AG10803 (cell line): Measurements from ENCODE around the gene YTHDF1.

Source experiments
- DNase-seq: peaks from one replicate; pipeline ENCODE4 v3.0.0; 2010; ENCODE audit warnings: low read depth
- H3K4me3 ChIP-seq: 2 replicates; pipeline ENCODE4 v1.5.1; 2011; ENCODE audit warnings: mild to moderate bottlenecking, low read length, control low read depth
- TF ChIP-seq, protein P1 (sequence below): conservative IDR thresholded peaks from 2 replicates; pipeline ENCODE4 v1.5.1; 2011; ENCODE audit warnings: mild to moderate bottlenecking, low read length, control low read depth, inconsistent platforms

YTHDF1 gene

DNA sequence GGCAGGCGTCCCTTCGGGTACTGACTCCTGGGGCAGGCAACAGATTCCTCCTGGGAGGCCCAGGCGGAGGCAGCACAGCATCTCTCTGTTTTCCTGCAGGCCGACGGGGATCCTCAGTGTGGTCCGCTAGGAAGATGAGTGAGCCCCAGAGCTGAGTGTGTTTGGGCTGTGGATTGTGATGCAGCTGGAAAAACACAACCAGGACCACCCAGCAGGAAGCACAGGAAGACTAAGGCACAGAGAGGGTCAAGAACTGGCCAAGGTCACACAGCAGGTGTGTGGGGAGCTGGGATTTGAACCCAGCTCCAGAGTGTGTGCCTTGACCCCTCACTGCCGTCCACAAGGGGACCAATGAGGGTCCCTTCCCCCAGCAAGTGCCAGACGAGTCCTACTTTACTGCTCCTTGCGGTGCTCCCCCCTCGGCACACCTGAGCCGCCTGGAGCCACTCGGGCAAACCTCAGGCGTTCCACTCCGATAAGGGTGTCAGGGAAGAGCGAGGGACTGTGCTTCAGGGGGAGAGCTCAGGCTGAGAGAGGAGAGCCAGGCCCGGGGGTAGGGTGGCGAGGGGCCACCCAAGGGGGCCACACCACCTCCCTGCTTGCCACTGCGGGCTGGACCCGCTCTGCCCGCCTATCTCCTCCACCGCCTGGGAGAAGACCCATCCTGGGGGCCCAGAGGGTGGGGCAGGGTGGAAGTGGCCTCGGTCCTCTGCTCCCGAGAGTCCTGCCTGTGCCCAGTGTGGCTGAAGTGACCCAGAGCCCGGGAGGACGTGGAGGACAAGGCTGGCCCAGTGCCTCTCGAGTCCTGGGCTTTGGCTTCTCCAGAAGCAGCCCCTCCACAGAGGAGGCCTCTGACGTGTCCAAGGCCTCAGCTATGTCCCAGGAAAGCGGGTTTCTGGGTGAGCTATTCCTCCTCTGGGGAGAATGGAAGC lies 63.3 kb downstream of the YTHDF1 start:
- TF ChIP-seq, protein P1, sequence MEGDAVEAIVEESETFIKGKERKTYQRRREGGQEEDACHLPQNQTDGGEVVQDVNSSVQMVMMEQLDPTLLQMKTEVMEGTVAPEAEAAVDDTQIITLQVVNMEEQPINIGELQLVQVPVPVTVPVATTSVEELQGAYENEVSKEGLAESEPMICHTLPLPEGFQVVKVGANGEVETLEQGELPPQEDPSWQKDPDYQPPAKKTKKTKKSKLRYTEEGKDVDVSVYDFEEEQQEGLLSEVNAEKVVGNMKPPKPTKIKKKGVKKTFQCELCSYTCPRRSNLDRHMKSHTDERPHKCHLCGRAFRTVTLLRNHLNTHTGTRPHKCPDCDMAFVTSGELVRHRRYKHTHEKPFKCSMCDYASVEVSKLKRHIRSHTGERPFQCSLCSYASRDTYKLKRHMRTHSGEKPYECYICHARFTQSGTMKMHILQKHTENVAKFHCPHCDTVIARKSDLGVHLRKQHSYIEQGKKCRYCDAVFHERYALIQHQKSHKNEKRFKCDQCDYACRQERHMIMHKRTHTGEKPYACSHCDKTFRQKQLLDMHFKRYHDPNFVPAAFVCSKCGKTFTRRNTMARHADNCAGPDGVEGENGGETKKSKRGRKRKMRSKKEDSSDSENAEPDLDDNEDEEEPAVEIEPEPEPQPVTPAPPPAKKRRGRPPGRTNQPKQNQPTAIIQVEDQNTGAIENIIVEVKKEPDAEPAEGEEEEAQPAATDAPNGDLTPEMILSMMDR, result no peak
- H3K4me3 ChIP-seq, result no peak overlapping the region
- no peak for DNase-seq

DNA sequence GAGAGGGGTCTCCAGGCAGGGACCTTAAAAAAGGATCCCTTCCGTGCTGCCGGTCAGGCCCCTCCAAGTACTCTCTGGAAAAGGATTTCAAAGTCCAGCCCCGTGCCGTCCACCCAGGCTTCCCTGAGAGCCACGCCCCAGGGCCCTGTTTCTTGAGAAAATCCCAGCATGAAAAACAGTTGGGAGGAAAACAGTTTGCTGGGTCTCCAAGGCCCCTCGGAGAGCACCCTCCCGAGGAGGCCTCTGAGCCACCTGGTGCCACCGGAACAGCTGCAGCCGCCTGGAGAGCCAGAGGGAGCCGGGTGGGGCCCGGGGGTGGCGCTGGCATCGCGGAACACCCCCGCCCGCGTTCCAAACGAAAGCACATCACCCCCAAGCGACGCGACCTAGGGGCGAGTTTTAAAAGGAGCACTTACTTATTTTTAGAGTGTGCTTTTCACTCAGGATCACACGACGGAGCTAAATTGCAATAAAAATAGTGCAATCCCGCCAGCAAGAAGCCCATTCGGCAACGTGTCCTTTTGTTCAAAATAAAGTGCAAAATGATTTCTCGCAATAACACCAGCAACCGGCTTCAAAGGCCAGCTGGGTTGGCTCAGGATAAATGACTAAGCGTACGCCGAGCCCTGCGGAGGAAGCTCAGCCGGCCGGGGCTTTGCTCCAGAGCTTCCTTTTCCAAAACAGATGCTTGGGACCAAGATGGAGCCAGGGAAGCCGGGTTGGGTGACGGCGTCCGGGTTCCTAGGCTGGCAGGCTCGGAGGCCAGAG lies 64.2 kb downstream of the YTHDF1 start:
- H3K4me3 ChIP-seq, result no peak overlapping the region
- DNase-seq, result no peak

DNA sequence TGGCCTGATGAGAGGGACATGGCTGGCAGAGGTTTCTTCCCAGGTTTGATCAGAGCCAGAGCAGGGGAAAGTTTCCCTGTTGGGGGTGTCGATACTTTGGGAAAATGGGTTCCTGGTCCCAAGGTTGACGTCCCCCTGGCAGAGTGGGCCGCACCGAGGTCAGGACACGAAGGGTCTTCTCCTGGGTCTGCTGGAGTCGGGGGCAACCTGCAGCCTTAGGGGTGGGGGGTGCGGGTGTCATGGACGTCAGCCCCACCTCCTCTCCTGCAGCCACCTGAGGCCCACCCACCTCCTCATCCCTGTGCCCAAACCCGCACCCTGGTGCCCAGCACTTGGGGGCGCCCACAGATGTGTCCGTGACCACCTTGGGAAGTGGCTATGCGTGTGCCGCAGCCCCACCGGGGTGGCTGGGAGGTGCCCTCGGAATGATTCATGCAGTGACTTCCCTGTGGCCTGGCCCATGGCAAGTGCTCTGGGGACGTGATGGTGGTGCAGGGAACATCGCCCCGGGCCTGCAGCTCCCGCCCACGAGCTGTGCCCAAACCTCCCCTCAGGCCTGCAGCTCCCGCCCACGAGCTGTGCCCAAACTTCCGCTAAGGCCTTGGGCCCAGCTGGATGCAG lies 64.9 kb downstream of the YTHDF1 start:
- no peak for DNase-seq
- TF ChIP-seq, protein P1, result no peak
- no peak overlapping the region for H3K4me3 ChIP-seq

More for the DNA sequence above, 64.2 kb downstream of the YTHDF1 start:
- TF ChIP-seq, protein P1, result no peak

DNA sequence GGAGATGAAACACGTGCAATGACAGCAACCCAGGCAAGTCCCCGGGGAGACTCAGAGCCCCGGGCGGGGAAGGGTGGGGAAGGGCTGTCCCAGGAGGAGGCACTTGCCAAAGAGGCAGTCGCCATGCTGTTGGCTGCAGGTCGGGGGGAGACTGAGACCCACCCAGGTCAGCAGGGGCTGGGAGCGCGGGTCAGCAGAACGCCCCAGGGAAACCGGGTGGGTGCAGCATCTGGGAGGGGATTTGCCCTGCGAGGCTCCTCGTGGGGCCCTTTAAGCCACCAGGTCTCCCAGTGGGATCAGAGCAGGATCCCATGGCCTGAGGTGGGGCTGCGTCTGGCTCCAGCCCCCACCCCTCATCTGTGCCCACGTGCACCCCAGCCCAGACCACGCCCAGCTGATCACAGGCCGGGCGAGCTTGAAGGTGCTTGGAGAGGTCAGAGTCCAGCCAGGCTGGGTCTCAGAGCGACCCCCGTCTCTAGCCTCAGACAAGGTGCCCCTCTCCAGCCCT lies 65.5 kb downstream of the YTHDF1 start:
- TF ChIP-seq, protein P1, result no peak
- DNase-seq, result no peak
- H3K4me3 ChIP-seq, result no peak overlapping the region

DNA sequence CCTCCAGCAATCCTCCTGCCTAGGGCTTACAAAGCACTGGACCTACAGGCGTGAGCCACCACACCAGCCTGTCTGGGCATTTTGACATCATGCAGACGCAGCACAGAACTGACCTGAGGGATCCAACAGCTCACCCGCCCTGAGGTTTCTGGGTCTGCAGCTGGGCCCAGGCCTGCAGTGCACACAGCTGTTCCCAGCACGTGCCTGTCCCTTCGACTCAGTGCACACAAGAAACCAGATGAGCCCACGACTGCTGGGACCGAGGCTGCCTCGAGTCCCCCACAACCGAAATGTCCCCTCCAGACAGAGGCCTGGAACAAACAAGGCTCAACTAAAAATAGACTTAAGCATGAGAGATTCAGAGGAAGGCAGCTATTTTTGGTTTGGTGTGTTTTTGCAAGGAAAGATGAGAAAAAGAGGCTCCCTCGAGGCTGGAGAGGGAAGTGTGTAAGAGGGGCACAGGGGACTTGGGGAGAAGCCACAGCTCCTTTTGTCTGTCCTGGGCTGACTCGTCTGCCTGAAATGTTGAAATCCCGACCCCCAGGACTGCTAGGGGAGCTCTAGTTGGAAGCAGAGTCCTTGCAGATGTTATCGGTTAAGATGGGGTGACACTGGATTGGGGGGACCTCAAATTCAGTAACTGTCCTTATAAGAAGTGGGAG lies 66.3 kb downstream of the YTHDF1 start:
- DNase-seq, result no peak
- TF ChIP-seq, protein P1, result no peak
- H3K4me3 ChIP-seq, result no peak overlapping the region

DNA sequence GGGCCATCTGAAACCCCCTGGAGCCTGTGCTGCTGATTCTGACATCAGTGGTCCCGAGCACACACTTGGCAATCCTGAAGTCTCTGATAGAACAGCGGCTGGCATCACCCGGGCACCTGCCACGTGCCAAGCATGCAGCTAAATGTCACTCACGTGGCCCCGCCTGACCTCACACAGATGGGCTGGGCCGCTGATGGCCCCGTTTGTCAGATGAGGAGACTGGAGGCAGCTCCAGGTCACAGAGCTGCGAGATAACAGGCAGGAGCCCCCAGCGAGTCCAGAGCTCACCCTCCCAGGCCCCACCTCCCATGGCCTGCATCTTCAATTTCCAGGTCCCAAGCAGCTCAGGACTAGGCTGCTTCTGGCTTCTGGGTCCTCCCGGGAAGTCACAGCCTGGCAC lies 67.2 kb downstream of the YTHDF1 start:
- TF ChIP-seq, protein P1, result no peak
- no peak for DNase-seq
- no peak overlapping the region for H3K4me3 ChIP-seq
